IMR-90 (cell line): ENCODE measurements around the gene NTM. TPM values are rescaled to one million over a fixed set of nuclear protein-coding genes. Genes with fewer than 3 reads are reported as not detected.

Experiments
- ATAC-seq: fragments of 200-7000 bp; cut with Tn5 transposase; 2 replicates; pipeline ENCODE4 v1.9.1; 2020; ENCODE audit warnings: low read depth, mild to moderate bottlenecking, moderate library complexity
- BruUV-seq: library from RNA; stranded (reverse); fragments of 400-500 nt; replicated peaks from 2 replicates; lab custom pipeline; 2021; lab: Mats Ljungman, UMichigan
- CTCF ChIA-PET: fragments of 300-600 bp; formaldehyde crosslinking; extraction: SDS; loops from one replicate; lab custom pipeline; 2021; ENCODE audit warnings: antibody characterized with exemption; lab: Yijun Ruan, JAX
- POLR2A ChIA-PET: fragments of 300-600 bp; sonication (Branson Sonifier 250); formaldehyde crosslinking; loops from one replicate; lab custom pipeline; 2022; ENCODE audit warnings: antibody characterized with exemption; ENCODE audit not compliant: unreplicated experiment; lab: Charles Lee
- DNase-seq: peaks from one replicate; pipeline ENCODE4 v3.0.0; 2013
- H2AFZ ChIP-seq: replicated peaks from 2 replicates; pipeline ENCODE3; 2013; ENCODE audit warnings: low read length, mild to moderate bottlenecking; ENCODE audit not compliant: poor library complexity
- H2AK5ac ChIP-seq: 2 replicates; pipeline ENCODE4 v1.6.1; 2013; ENCODE audit warnings: low read depth, low read length, inconsistent platforms
- H2AK9ac ChIP-seq: replicated peaks from 2 replicates; pipeline ENCODE3; 2013; ENCODE audit warnings: mild to moderate bottlenecking, low read depth, low read length, moderate library complexity; ENCODE audit not compliant: poor library complexity
- H2BK120ac ChIP-seq: 2 replicates; pipeline ENCODE4 v1.6.1; 2013; ENCODE audit warnings: low read depth, low read length, inconsistent platforms
- H2BK15ac ChIP-seq: 3 replicates; pipeline ENCODE4 v1.6.1; 2013; ENCODE audit warnings: low read depth, low read length, inconsistent platforms
- H2BK20ac ChIP-seq: 2 replicates; pipeline ENCODE4 v1.6.1; 2013; ENCODE audit warnings: low read depth, mild to moderate bottlenecking, inconsistent platforms, low read length, moderate library complexity
- H2BK5ac ChIP-seq: 2 replicates; pipeline ENCODE4 v1.6.1; 2013; ENCODE audit warnings: mild to moderate bottlenecking, low read depth, low read length, inconsistent platforms; ENCODE audit not compliant: poor library complexity, severe bottlenecking
- H3K14ac ChIP-seq: replicated peaks from 2 replicates; pipeline ENCODE4 v1.6.1; 2013; ENCODE audit warnings: low read depth, low read length, inconsistent platforms
- H3K18ac ChIP-seq: 2 replicates; pipeline ENCODE4 v1.6.1; 2013; ENCODE audit warnings: low read depth, low read length, control low read depth
- H3K23ac ChIP-seq: 2 replicates; pipeline ENCODE4 v1.6.1; 2013; ENCODE audit warnings: low read depth, low read length, inconsistent platforms
- H3K27ac ChIP-seq: 2 replicates; pipeline ENCODE4 v1.5.1; 2013; ENCODE audit warnings: mild to moderate bottlenecking, control low read depth, low read length; ENCODE audit not compliant: insufficient read depth
- H3K27me3 ChIP-seq: 2 replicates; pipeline ENCODE4 v1.6.1; 2013; ENCODE audit warnings: low read length; ENCODE audit not compliant: control insufficient read depth, insufficient read depth
- H3K36me3 ChIP-seq: 2 replicates; pipeline ENCODE4 v1.6.1; 2013; ENCODE audit warnings: low read length, mixed read lengths; ENCODE audit not compliant: control insufficient read depth, insufficient read depth
- H3K4ac ChIP-seq: 2 replicates; pipeline ENCODE4 v1.6.1; 2013; ENCODE audit warnings: low read depth, low read length, inconsistent platforms
- H3K4me1 ChIP-seq: 2 replicates; pipeline ENCODE4 v1.6.1; 2013; ENCODE audit warnings: low read length, mixed read lengths; ENCODE audit not compliant: control insufficient read depth, insufficient read depth
- H3K4me2 ChIP-seq: 2 replicates; pipeline ENCODE4 v1.6.1; 2013; ENCODE audit warnings: low read depth, mild to moderate bottlenecking, control low read depth, low read length, moderate library complexity
- H3K4me3 ChIP-seq: 2 replicates; pipeline ENCODE4 v1.5.1; 2013; ENCODE audit warnings: low read depth, mild to moderate bottlenecking, control low read depth, low read length, moderate library complexity; ENCODE audit not compliant: insufficient read depth
- H3K56ac ChIP-seq: 2 replicates; pipeline ENCODE4 v1.6.1; 2013; ENCODE audit warnings: low read length, inconsistent platforms; ENCODE audit not compliant: insufficient read depth; ENCODE audit errors: extremely low read depth
- H3K79me1 ChIP-seq, 2 experiments: 2 replicates each; pipeline ENCODE4 v1.6.1; 2013; ENCODE audit warnings: low read length in 2 of 2, inconsistent platforms in 1 of 2, low read depth in 1 of 2
- H3K9ac ChIP-seq: 2 replicates; pipeline ENCODE4 v1.6.1; 2013; ENCODE audit warnings: low read depth, low read length, control low read depth
- H3K9me1 ChIP-seq: 2 replicates; pipeline ENCODE4 v1.6.1; 2013; ENCODE audit warnings: low read length, inconsistent platforms; ENCODE audit not compliant: insufficient read depth
- H3K9me3 ChIP-seq: 2 replicates; pipeline ENCODE4 v1.6.1; 2013; ENCODE audit warnings: low read length; ENCODE audit not compliant: control insufficient read depth, insufficient read depth
- H4K20me1 ChIP-seq: 2 replicates; pipeline ENCODE4 v1.6.1; 2013; ENCODE audit warnings: low read length, inconsistent platforms; ENCODE audit not compliant: insufficient read depth
- H4K5ac ChIP-seq: 2 replicates; pipeline ENCODE4 v1.6.1; 2013; ENCODE audit warnings: mild to moderate bottlenecking, low read depth, low read length, control low read depth
- H4K8ac ChIP-seq, 2 experiments: 2 replicates each; pipeline ENCODE4 v1.6.1; 2013; ENCODE audit warnings: low read depth in 2 of 2, low read length in 2 of 2, control low read depth in 1 of 2, inconsistent platforms in 1 of 2
- H4K91ac ChIP-seq: 2 replicates; pipeline ENCODE4 v1.6.1; 2013; ENCODE audit warnings: low read depth, low read length, inconsistent platforms; ENCODE audit not compliant: insufficient read depth
- BHLHE40 ChIP-seq: fragments of 150-350 bp; IDR thresholded peaks from 2 replicates; pipeline ENCODE4 v1.6.1; 2016; ENCODE audit warnings: mild to moderate bottlenecking, low read depth, low read length
- CEBPB ChIP-seq: IDR thresholded peaks from 2 replicates; pipeline ENCODE4 v1.6.1; 2012; ENCODE audit warnings: low read depth, low read length, improper control_type of control experiment
- CHD1 ChIP-seq: IDR thresholded peaks from 2 replicates; pipeline ENCODE4 v1.6.1; 2012; ENCODE audit warnings: low read depth, low read length, improper control_type of control experiment
- FOS ChIP-seq: fragments of 150-350 bp; IDR thresholded peaks from 2 replicates; pipeline ENCODE4 v1.6.1; 2016; ENCODE audit warnings: low read depth, low read length
- MAFK ChIP-seq: IDR thresholded peaks from 2 replicates; pipeline ENCODE4 v1.6.1; 2012; ENCODE audit warnings: low read depth, low read length, improper control_type of control experiment
- MAZ ChIP-seq: IDR thresholded peaks from 2 replicates; pipeline ENCODE4 v1.6.1; 2012; ENCODE audit warnings: low read depth, mild to moderate bottlenecking, low read length, improper control_type of control experiment, moderate library complexity, borderline replicate concordance
- MXI1 ChIP-seq: IDR thresholded peaks from 2 replicates; pipeline ENCODE4 v1.6.1; 2012; ENCODE audit warnings: low read depth, mild to moderate bottlenecking, low read length, moderate library complexity, borderline replicate concordance
- NFE2L2 ChIP-seq: fragments of 150-350 bp; IDR thresholded peaks from 2 replicates; pipeline ENCODE4 v1.6.1; 2016; ENCODE audit warnings: low read depth, mild to moderate bottlenecking, low read length
- POLR2A ChIP-seq: IDR thresholded peaks from 2 replicates; pipeline ENCODE4 v1.6.1; 2012; ENCODE audit warnings: mild to moderate bottlenecking, low read depth, low read length
- RAD21 ChIP-seq: IDR thresholded peaks from 2 replicates; pipeline ENCODE4 v1.6.1; 2012; ENCODE audit warnings: low read length, improper control_type of control experiment
- RCOR1 ChIP-seq: IDR thresholded peaks from 2 replicates; pipeline ENCODE4 v1.6.1; 2012; ENCODE audit warnings: mild to moderate bottlenecking, low read length, improper control_type of control experiment; ENCODE audit not compliant: insufficient replicate concordance
- RFX5 ChIP-seq: IDR thresholded peaks from 2 replicates; pipeline ENCODE4 v1.8.0; 2012; ENCODE audit warnings: low read depth, mild to moderate bottlenecking, low read length, moderate library complexity
- SMC3 ChIP-seq: fragments of 150-350 bp; IDR thresholded peaks from 2 replicates; pipeline ENCODE4 v1.6.1; 2016; ENCODE audit warnings: low read depth, mild to moderate bottlenecking, antibody characterized with exemption, low read length, moderate library complexity
- WGBS, 2 experiments: methylation state at CpG; one replicate each; pipeline versions ENCODE4 v1.1.5 to v1.1.7; 2013; ENCODE audit warnings: missing lambda C conversion rate in 2 of 2; ENCODE audit not compliant: insufficient read length in 1 of 2; ENCODE audit errors: extremely low coverage in 2 of 2; 5-methylcytosine and 5-hydroxymethylcytosine counted together
- dilution Hi-C: fragments of 300-500 bp; cut with HindIII; formaldehyde crosslinking; loops from one replicate; pipeline ENCODE4 v1.14.3; 2018; ENCODE audit warnings: low sequenced_read_pairs; ENCODE audit not compliant: unreplicated experiment
- in situ Hi-C: fragments of 300-500 bp; cut with MboI; formaldehyde crosslinking; loops from 3 replicates; pipeline ENCODE4 v1.14.3; 2019; ENCODE audit warnings: low sequenced_read_pairs, inconsistent platforms, mixed read lengths
- intact Hi-C: fragments of 100-400 bp; cut with micrococcal nuclease; formaldehyde crosslinking; loops from 2 replicates; pipeline ENCODE4 v1.10.0; 2022
- polyA plus RNA-seq, 3 experiments: library from polyadenylated mRNA; depleted of rRNA; stranded (reverse); fragments of >200 nt; gene quantifications; 2 replicates each; pipeline ENCODE4 v1.2.3, GENCODE V29; 2012; ENCODE audit warnings: low replicate concordance in 1 of 3
- total RNA-seq: library from RNA; depleted of rRNA; stranded (reverse); fragments of >200 nt; gene quantifications from 2 replicates; pipeline ENCODE4 v1.2.3, GENCODE V29; 2012
- TF ChIP-seq, protein P1 (sequence below): conservative IDR thresholded peaks from 2 replicates; pipeline ENCODE4 v1.5.1; 2012; ENCODE audit warnings: mild to moderate bottlenecking, low read depth, low read length, improper control_type of control experiment
- TF ChIP-seq, protein P2 (sequence below): fragments of 150-350 bp; IDR thresholded peaks from 2 replicates; pipeline ENCODE4 v1.6.1; 2016; ENCODE audit warnings: low read depth, mild to moderate bottlenecking, low read length, moderate library complexity, borderline replicate concordance
- TF ChIP-seq, protein P3 (sequence below): fragments of 150-350 bp; IDR thresholded peaks from 2 replicates; pipeline ENCODE4 v1.6.1; 2017; ENCODE audit warnings: mild to moderate bottlenecking, antibody characterized with exemption, low read length, low read depth

NTM gene
- total and polyA plus RNA-seq, 2 of the 4 experiments (the other 2 are of a cell fraction), result 19.5 to 25.5 TPM

- Histone ChIP-seq H2BK20ac (no peak overlapping the region), H3K9me3 (no peaks in the 10 kb centered on the region), H3K23ac (no peak overlapping the region), H3K36me3 (no peaks in the 10 kb centered on the region), H2BK120ac (no peak overlapping the region), H3K56ac (no peak overlapping the region), H3K4me2 (no peak overlapping the region), H3K18ac (no peak overlapping the region), H3K4me1 (no peaks in the 10 kb centered on the region), H3K4me3 (no peak overlapping the region), H4K5ac (no peak overlapping the region), H4K20me1 (no peaks in the 10 kb centered on the region), H3K9ac (no peak overlapping the region), H3K14ac (no peak overlapping the region), H3K27ac (no peak overlapping the region), H3K9me1 (no peaks in the 10 kb centered on the region), H2AK9ac (no peak overlapping the region), H4K8ac (no peak overlapping the region), H2BK15ac (no peak overlapping the region), H2BK5ac (no peak overlapping the region), H2AK5ac (no peak overlapping the region), H3K27me3 (peaks cover 3% of the 10 kb centered on the region), H3K79me1 (no peaks in the 10 kb centered on the region), H2AFZ (no peak overlapping the region), H4K91ac (no peak overlapping the region), H3K4ac (no peak overlapping the region)
- dilution Hi-C loops, result no loop called here
- intact Hi-C loops, result no loop called here
- no peak for TF ChIP-seq CEBPB
- no peak for TF ChIP-seq RCOR1
- no peak for TF ChIP-seq MAZ
- no peak for TF ChIP-seq FOS
- no peak for TF ChIP-seq CHD1
- no peak for TF ChIP-seq POLR2A
- TF ChIP-seq, protein P1, sequence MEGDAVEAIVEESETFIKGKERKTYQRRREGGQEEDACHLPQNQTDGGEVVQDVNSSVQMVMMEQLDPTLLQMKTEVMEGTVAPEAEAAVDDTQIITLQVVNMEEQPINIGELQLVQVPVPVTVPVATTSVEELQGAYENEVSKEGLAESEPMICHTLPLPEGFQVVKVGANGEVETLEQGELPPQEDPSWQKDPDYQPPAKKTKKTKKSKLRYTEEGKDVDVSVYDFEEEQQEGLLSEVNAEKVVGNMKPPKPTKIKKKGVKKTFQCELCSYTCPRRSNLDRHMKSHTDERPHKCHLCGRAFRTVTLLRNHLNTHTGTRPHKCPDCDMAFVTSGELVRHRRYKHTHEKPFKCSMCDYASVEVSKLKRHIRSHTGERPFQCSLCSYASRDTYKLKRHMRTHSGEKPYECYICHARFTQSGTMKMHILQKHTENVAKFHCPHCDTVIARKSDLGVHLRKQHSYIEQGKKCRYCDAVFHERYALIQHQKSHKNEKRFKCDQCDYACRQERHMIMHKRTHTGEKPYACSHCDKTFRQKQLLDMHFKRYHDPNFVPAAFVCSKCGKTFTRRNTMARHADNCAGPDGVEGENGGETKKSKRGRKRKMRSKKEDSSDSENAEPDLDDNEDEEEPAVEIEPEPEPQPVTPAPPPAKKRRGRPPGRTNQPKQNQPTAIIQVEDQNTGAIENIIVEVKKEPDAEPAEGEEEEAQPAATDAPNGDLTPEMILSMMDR, result no peak
- TF ChIP-seq SMC3, result no peak
- TF ChIP-seq MXI1, result no peak
- TF ChIP-seq, protein P2, sequence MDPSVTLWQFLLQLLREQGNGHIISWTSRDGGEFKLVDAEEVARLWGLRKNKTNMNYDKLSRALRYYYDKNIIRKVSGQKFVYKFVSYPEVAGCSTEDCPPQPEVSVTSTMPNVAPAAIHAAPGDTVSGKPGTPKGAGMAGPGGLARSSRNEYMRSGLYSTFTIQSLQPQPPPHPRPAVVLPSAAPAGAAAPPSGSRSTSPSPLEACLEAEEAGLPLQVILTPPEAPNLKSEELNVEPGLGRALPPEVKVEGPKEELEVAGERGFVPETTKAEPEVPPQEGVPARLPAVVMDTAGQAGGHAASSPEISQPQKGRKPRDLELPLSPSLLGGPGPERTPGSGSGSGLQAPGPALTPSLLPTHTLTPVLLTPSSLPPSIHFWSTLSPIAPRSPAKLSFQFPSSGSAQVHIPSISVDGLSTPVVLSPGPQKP, result no peak
- no peak for TF ChIP-seq NFE2L2
- TF ChIP-seq, protein P3, sequence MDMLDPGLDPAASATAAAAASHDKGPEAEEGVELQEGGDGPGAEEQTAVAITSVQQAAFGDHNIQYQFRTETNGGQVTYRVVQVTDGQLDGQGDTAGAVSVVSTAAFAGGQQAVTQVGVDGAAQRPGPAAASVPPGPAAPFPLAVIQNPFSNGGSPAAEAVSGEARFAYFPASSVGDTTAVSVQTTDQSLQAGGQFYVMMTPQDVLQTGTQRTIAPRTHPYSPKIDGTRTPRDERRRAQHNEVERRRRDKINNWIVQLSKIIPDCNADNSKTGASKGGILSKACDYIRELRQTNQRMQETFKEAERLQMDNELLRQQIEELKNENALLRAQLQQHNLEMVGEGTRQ, result no peak
- TF ChIP-seq BHLHE40, result no peak
- no peak for TF ChIP-seq RAD21
- no peak for TF ChIP-seq MAFK
- no peak for TF ChIP-seq RFX5
- ATAC-seq (no peak), DNase-seq (no peak)
- 52% methylated on average over 3 of the region's 5 CpGs; no CpG with 5 or more reads in 1 of the 2 experiments for WGBS, 2 experiments
- in situ Hi-C loops, result no loop called here
- POLR2A ChIA-PET, result no interaction called here
- no TSS peak for BruUV-seq
- CTCF ChIA-PET, result no interaction called here
Measured at GRCh38 chr11:131465746-131466145, 95.3 kb downstream of the NTM start.
